DOHH2 (cell line): ENCODE results near the gene KRTAP9-6.

ENCODE experiments used
- H3F3A ChIP-seq: fragments of 200-600 bp; sonication (generic), shearing (Covaris generic); 2 replicates; pipeline ENCODE4 v1.6.0; 2016; ENCODE audit warnings: antibody characterized with exemption, mild to moderate bottlenecking; ENCODE audit not compliant: control insufficient read depth, insufficient read depth
- H3K27ac ChIP-seq: fragments of 200-600 bp; sonication (generic); 2 replicates; pipeline ENCODE4 v1.5.1; 2014; ENCODE audit warnings: low read depth, mild to moderate bottlenecking, low read length, moderate library complexity
- H3K27me3 ChIP-seq: fragments of 200-600 bp; sonication (generic); 2 replicates; pipeline ENCODE4 v1.6.1; 2014; ENCODE audit warnings: mild to moderate bottlenecking, low read length, mixed read lengths; ENCODE audit not compliant: control insufficient read depth
- H3K36me3 ChIP-seq: fragments of 200-600 bp; sonication (generic); 2 replicates; pipeline ENCODE4 v1.6.1; 2014; ENCODE audit warnings: mild to moderate bottlenecking, low read length, moderate library complexity, mixed read lengths; ENCODE audit not compliant: control insufficient read depth
- H3K4me1 ChIP-seq: fragments of 200-600 bp; sonication (generic); 2 replicates; pipeline ENCODE4 v1.6.1; 2014; ENCODE audit warnings: mild to moderate bottlenecking, low read length, mixed read lengths; ENCODE audit not compliant: control insufficient read depth
- H3K4me2 ChIP-seq: fragments of 200-600 bp; sonication (generic); 2 replicates; pipeline ENCODE4 v1.6.0; 2014; ENCODE audit warnings: mild to moderate bottlenecking, low read length, moderate library complexity
- H3K4me3 ChIP-seq: fragments of 200-600 bp; sonication (generic); 2 replicates; pipeline ENCODE4 v1.5.1; 2014; ENCODE audit warnings: mild to moderate bottlenecking, low read length, mixed read lengths
- H3K79me2 ChIP-seq: fragments of 200-600 bp; sonication (generic); 2 replicates; pipeline ENCODE4 v1.6.1; 2014; ENCODE audit warnings: mild to moderate bottlenecking, low read length, mixed read lengths; ENCODE audit not compliant: control insufficient read depth
- H3K9me2 ChIP-seq: fragments of 200-600 bp; sonication (generic); replicated peaks from 2 replicates; pipeline ENCODE4 v1.6.1; 2014; ENCODE audit warnings: mild to moderate bottlenecking, low read length, mixed read lengths; ENCODE audit not compliant: control insufficient read depth
- H3K9me3 ChIP-seq: fragments of 200-600 bp; sonication (generic); 2 replicates; pipeline ENCODE4 v1.6.1; 2014; ENCODE audit warnings: antibody characterized with exemption, low read length, mixed read lengths; ENCODE audit not compliant: control insufficient read depth, insufficient read depth
- H4K20me1 ChIP-seq: fragments of 200-600 bp; sonication (generic); 2 replicates; pipeline ENCODE4 v1.6.0; 2014; ENCODE audit warnings: low read depth, mild to moderate bottlenecking, antibody characterized with exemption, low read length, moderate library complexity; ENCODE audit not compliant: control insufficient read depth, insufficient read depth
- CTCF ChIP-seq: fragments of 200-600 bp; sonication (generic); IDR thresholded peaks from one replicate; pipeline ENCODE4 v1.5.1; 2014; ENCODE audit warnings: antibody characterized with exemption, mild to moderate bottlenecking, low read depth, low read length; ENCODE audit not compliant: poor library complexity, severe bottlenecking
- EZH2phosphoT487 ChIP-seq: fragments of 200-600 bp; sonication (generic); IDR thresholded peaks from 2 replicates; pipeline ENCODE4 v1.6.1; 2017; ENCODE audit warnings: borderline replicate concordance, mild to moderate bottlenecking, antibody characterized with exemption, low read length, moderate library complexity, mixed read lengths

Gene KRTAP9-6

GRCh38 chr17:41315204-41315794 lies 50.1 kb downstream of the KRTAP9-6 start, which contains the start of gene KRTAP17-1:
Gene KRTAP17-1 (minus strand): TSS chr17:41315710. CDS start chr17:41315650, 60 bp downstream.
- no peaks in the 10 kb centered on the region for H3F3A ChIP-seq
- TF ChIP-seq CTCF (no peak), EZH2phosphoT487 (no peak)
- H3K27me3 ChIP-seq, result no peaks in the 10 kb centered on the region

More at GRCh38 chr17:41315204-41315794, 50.1 kb downstream of the KRTAP9-6 start, which contains the start of gene KRTAP17-1:
- Histone ChIP-seq H3K36me3 (no peaks in the 10 kb centered on the region), H3K4me1 (peaks cover 6% of the 10 kb centered on the region), H3K9me2 (no peaks in the 10 kb centered on the region), H3K27ac (no peak within 1 kb of the TSS), H4K20me1 (no peaks in the 10 kb centered on the region), H3K4me3 (no peak within 1 kb of the TSS), H3K79me2 (no peaks in the 10 kb centered on the region), H3K4me2 (no peak within 1 kb of the TSS), H3K9me3 (peaks cover 10% of the 10 kb centered on the region)
